ENCODE data around the gene PLCB4.

GRCh38 chr20:9076440-9076839 is 7.6 kb downstream of the PLCB4 start:
- TF ChIP-seq POLR2AphosphoS5 (IDR thresholded peaks at IDR 0.05): no peak
- TF ChIP-seq, protein P1, sequence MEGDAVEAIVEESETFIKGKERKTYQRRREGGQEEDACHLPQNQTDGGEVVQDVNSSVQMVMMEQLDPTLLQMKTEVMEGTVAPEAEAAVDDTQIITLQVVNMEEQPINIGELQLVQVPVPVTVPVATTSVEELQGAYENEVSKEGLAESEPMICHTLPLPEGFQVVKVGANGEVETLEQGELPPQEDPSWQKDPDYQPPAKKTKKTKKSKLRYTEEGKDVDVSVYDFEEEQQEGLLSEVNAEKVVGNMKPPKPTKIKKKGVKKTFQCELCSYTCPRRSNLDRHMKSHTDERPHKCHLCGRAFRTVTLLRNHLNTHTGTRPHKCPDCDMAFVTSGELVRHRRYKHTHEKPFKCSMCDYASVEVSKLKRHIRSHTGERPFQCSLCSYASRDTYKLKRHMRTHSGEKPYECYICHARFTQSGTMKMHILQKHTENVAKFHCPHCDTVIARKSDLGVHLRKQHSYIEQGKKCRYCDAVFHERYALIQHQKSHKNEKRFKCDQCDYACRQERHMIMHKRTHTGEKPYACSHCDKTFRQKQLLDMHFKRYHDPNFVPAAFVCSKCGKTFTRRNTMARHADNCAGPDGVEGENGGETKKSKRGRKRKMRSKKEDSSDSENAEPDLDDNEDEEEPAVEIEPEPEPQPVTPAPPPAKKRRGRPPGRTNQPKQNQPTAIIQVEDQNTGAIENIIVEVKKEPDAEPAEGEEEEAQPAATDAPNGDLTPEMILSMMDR (IDR thresholded peaks at IDR 0.05): no peak
